Measurements from ENCODE around the gene RNF223.

GRCh38 chr1:1106510-1107221 is 32.6 kb upstream of the RNF223 start:
- TF ChIP-seq CTCF (IDR thresholded peaks at IDR 0.05 in 2 of 3, conservative IDR thresholded peaks at IDR 0.05 in 1 of 3; ENCODE audit: borderline replicate concordance in 1 of 3, insufficient read depth in 1 of 3, low read depth in 2 of 3, low read length in 2 of 3) (no peak), POLR2AphosphoS5 (IDR thresholded peaks at IDR 0.05; ENCODE audit: low read depth, low read length) (no peak)
- TF ChIP-seq, protein P1, sequence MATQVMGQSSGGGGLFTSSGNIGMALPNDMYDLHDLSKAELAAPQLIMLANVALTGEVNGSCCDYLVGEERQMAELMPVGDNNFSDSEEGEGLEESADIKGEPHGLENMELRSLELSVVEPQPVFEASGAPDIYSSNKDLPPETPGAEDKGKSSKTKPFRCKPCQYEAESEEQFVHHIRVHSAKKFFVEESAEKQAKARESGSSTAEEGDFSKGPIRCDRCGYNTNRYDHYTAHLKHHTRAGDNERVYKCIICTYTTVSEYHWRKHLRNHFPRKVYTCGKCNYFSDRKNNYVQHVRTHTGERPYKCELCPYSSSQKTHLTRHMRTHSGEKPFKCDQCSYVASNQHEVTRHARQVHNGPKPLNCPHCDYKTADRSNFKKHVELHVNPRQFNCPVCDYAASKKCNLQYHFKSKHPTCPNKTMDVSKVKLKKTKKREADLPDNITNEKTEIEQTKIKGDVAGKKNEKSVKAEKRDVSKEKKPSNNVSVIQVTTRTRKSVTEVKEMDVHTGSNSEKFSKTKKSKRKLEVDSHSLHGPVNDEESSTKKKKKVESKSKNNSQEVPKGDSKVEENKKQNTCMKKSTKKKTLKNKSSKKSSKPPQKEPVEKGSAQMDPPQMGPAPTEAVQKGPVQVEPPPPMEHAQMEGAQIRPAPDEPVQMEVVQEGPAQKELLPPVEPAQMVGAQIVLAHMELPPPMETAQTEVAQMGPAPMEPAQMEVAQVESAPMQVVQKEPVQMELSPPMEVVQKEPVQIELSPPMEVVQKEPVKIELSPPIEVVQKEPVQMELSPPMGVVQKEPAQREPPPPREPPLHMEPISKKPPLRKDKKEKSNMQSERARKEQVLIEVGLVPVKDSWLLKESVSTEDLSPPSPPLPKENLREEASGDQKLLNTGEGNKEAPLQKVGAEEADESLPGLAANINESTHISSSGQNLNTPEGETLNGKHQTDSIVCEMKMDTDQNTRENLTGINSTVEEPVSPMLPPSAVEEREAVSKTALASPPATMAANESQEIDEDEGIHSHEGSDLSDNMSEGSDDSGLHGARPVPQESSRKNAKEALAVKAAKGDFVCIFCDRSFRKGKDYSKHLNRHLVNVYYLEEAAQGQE (IDR thresholded peaks at IDR 0.05; ENCODE audit: low read depth), result no peak
